Glutamatergic neuron (in vitro differentiated cells): ENCODE data around the gene SLC38A6. TPM values are rescaled to one million over a fixed set of nuclear protein-coding genes. Genes with fewer than 3 reads are reported as not detected.

ENCODE experiments used
- DNase-seq: peaks from one replicate; pipeline ENCODE4 v3.0.0; 2022
- H3K27ac Mint-ChIP-seq: one replicate; pipeline ENCODE4 v1.8.0; 2020; ENCODE audit warnings: mild to moderate bottlenecking, mixed read lengths, inconsistent platforms; ENCODE audit not compliant: unreplicated experiment
- H3K27me3 Mint-ChIP-seq: one replicate; pipeline ENCODE4 v1.8.0; 2020; ENCODE audit warnings: mild to moderate bottlenecking, moderate library complexity, mixed read lengths, inconsistent platforms; ENCODE audit not compliant: unreplicated experiment
- H3K36me3 Mint-ChIP-seq: one replicate; pipeline ENCODE4 v1.8.0; 2020; ENCODE audit warnings: mild to moderate bottlenecking, mixed read lengths, inconsistent platforms; ENCODE audit not compliant: unreplicated experiment
- H3K4me1 Mint-ChIP-seq: one replicate; pipeline ENCODE4 v1.8.0; 2020; ENCODE audit warnings: mild to moderate bottlenecking, low read depth, mixed read lengths, inconsistent platforms; ENCODE audit not compliant: unreplicated experiment
- H3K4me3 Mint-ChIP-seq: one replicate; pipeline ENCODE4 v1.8.0; 2020; ENCODE audit warnings: mild to moderate bottlenecking, mixed read lengths, inconsistent platforms; ENCODE audit not compliant: unreplicated experiment
- H3K9me3 Mint-ChIP-seq: one replicate; pipeline ENCODE4 v1.8.0; 2020; ENCODE audit warnings: mild to moderate bottlenecking, moderate library complexity, mixed read lengths, inconsistent platforms; ENCODE audit not compliant: unreplicated experiment
- total RNA-seq: library from RNA; stranded (reverse); fragmentation: NEBNext Ultra II Directional; extraction: Animal tissue kit (Norgen Biotek cat#: 25700); gene quantifications from one replicate; pipeline ENCODE4 v1.2.1, GENCODE V29; 2021; ENCODE audit not compliant: unreplicated experiment
- TF ChIP-seq, protein P1 (sequence below): fragments of 200-600 bp; sonication (generic); IDR thresholded peaks from one replicate; pipeline ENCODE4 v1.5.0; 2021; ENCODE audit not compliant: partially characterized antibody, unreplicated experiment

SLC38A6 gene
- total RNA-seq, 1 donor from 2014 or later: 20.2 TPM

DNA sequence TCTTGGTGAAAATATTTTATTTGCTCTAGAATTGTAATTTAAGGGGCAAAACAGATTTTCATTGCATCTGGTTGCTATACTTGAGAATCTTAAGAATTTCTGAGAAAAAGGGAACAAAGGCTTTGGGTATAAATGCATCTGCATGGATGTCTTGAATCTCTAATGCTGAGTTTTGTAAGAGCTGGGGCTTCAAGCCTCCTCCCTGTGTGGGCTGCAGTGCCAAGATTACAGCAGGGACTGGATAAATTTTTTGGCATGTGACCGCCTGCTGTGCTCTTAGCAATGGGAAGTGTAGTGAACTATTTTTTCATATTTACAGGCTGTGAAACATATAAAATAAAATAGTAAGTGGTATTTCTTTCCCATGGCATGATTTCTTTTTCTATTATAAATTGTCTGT, 70.0 kb downstream of the SLC38A6 start:
- no peak for DNase-seq
- no peak overlapping the region for H3K27ac Mint-ChIP-seq

DNA sequence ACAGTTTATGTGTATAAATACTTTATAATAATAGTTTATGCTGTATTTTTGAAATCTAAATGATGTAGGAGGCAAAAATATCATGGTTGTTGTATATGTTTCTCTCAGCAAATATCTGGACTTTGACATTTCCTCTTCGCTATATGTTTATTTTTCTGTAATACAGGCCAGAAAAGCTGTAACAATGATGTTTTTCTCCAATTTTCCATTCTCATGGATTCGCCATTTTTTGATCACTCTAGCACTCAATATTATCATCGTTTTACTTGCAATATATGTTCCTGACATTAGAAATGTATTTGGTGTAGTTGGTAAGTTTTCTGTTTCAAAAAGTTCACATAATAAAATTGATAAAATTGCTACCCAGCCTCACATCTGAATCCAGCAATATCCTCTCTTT, 70.6 kb downstream of the SLC38A6 start:
- H3K36me3 Mint-ChIP-seq: peaks cover 10% of the 10 kb centered on the region
- H3K27ac Mint-ChIP-seq: no peak overlapping the region
- no peak overlapping the region for H3K4me3 Mint-ChIP-seq
- H3K27me3 Mint-ChIP-seq: peaks cover 2% of the 10 kb centered on the region
- no peaks in the 10 kb centered on the region for H3K4me1 Mint-ChIP-seq
- DNase-seq: no peak
- TF ChIP-seq, protein P1, sequence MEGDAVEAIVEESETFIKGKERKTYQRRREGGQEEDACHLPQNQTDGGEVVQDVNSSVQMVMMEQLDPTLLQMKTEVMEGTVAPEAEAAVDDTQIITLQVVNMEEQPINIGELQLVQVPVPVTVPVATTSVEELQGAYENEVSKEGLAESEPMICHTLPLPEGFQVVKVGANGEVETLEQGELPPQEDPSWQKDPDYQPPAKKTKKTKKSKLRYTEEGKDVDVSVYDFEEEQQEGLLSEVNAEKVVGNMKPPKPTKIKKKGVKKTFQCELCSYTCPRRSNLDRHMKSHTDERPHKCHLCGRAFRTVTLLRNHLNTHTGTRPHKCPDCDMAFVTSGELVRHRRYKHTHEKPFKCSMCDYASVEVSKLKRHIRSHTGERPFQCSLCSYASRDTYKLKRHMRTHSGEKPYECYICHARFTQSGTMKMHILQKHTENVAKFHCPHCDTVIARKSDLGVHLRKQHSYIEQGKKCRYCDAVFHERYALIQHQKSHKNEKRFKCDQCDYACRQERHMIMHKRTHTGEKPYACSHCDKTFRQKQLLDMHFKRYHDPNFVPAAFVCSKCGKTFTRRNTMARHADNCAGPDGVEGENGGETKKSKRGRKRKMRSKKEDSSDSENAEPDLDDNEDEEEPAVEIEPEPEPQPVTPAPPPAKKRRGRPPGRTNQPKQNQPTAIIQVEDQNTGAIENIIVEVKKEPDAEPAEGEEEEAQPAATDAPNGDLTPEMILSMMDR: no peak
- no peaks in the 10 kb centered on the region for H3K9me3 Mint-ChIP-seq

More for the DNA sequence above, 70.0 kb downstream of the SLC38A6 start:
- TF ChIP-seq, protein P1: no peak
- Mint-ChIP-seq H3K27me3 (peaks cover 2% of the 10 kb centered on the region), H3K36me3 (peaks cover 10% of the 10 kb centered on the region), H3K4me3 (no peak overlapping the region), H3K4me1 (no peaks in the 10 kb centered on the region), H3K9me3 (no peaks in the 10 kb centered on the region)

DNA sequence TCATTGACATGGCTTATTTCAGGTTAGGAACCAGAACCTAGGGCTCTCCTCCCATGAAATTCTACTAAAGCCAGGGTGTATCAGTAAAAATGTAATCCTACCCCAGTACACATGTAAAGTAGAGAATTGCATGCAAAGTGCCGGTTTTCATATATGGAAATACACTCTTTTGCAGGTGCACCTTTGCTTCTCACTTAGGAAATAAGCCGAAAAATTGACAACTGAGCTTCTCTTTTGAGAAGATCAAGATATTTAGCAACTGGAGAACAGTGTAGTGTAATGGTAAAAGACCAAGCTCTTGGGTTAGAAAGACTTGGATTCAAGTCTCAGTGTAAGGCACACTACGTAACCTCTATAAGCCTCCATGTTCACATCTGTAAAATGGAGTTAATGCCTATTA, 82.4 kb downstream of the SLC38A6 start:
- Mint-ChIP-seq H3K4me1 (peaks cover 14% of the 10 kb centered on the region), H3K4me3 (no peak overlapping the region), H3K9me3 (peaks cover 5% of the 10 kb centered on the region), H3K36me3 (peaks cover 7% of the 10 kb centered on the region), H3K27me3 (no peaks in the 10 kb centered on the region), H3K27ac (no peak overlapping the region)
- TF ChIP-seq, protein P1: no peak
- DNase-seq: no peak

DNA sequence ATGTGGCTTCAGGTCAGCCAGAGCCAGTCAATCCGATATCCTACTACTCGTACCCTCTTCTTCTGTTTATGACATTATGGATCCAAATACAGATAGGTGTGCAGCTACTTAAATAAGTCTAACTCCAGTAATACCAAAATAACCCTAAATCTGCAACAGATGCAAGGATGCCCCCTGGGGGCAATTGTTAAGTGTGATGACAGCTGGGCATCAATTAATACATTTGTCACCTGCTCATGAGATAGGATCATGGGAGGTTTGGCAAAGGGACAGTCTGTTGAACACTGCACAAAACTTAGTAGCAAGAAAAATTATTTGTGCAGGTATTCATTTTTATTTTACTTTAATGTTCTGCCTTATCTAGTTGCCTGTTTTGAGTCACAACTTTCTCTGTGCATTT, 83.2 kb downstream of the SLC38A6 start:
- Mint-ChIP-seq H3K4me1 (peaks cover 14% of the 10 kb centered on the region), H3K9me3 (peaks cover 5% of the 10 kb centered on the region), H3K4me3 (peak overlapping the region; percentile 3), H3K36me3 (peaks cover 9% of the 10 kb centered on the region), H3K27me3 (no peaks in the 10 kb centered on the region), H3K27ac (no peak overlapping the region)
- TF ChIP-seq, protein P1: no peak
- DNase-seq: no peak

DNA sequence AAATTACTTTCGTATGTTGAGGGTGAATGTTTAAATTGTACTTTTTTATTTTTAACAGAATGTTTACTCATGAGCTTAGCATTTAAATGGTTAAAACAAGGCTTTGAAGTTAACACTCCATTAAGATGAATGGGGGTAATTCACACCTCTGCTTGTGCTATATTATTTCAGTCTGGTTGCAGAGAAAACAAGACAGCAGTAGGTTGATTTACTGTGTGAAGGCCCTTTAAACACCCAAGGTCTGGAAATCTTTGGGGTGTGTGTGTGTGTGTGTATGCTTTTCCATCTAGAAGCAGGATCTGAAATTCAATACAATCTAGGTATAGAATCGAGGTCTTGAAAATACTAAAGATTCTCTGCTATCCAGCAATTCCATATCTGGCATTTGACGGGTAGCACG, 83.8 kb downstream of the SLC38A6 start:
- H3K4me3 Mint-ChIP-seq: no peak overlapping the region
- TF ChIP-seq, protein P1: no peak
- H3K27me3 Mint-ChIP-seq: no peaks in the 10 kb centered on the region
- peaks cover 12% of the 10 kb centered on the region for H3K36me3 Mint-ChIP-seq
- no peak overlapping the region for H3K27ac Mint-ChIP-seq
- peaks cover 5% of the 10 kb centered on the region for H3K9me3 Mint-ChIP-seq
- DNase-seq: no peak
- peaks cover 14% of the 10 kb centered on the region for H3K4me1 Mint-ChIP-seq
